Measurements from ENCODE around the gene CAPN5. TPM values are rescaled to one million over a fixed set of nuclear protein-coding genes. Genes with fewer than 3 reads are reported as not detected.

CAPN5 gene
- polyA plus RNA-seq, 4 donors = 17.4 to 31.9 (median 24.7) TPM

DNA sequence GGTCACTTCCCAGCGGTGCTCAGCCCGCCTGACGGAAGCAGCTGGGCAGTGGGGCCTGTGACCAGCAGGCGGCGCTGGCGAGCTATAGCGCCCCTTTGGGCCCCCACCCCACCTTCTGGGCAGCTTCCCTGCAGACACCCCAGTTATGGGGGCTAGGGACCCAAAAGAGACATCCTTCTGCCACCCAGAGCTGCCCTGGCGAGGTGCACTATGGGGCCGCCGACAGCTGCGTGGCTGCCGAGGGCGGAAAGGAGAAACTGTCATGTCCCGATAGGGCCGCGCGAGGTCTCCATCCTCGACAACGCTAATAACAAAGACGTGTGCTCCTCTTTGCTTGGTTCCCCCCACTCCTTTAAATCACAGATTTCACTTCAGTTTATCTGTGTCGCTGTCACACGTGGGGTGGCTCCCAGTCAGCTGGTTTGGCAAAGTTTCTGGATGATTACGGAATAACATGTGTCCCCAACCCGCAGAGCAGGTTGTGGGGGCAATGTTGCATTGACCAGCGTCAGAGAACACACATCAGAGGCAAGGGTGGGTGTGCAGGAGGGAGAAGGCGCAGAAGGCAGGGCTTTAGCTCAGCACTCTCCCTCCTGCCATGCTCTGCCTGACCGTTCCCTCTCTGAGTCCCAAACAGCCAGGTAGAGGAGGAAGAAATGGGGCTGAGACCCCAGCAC lies 60.6 kb downstream of the CAPN5 start:
- peak in 3 of 4 donors; percentile 44 to 50 (median 47) for DNase-seq (ENCODE audit: low read depth in 4 of 4, low spot score in 3 of 4)

DNA sequence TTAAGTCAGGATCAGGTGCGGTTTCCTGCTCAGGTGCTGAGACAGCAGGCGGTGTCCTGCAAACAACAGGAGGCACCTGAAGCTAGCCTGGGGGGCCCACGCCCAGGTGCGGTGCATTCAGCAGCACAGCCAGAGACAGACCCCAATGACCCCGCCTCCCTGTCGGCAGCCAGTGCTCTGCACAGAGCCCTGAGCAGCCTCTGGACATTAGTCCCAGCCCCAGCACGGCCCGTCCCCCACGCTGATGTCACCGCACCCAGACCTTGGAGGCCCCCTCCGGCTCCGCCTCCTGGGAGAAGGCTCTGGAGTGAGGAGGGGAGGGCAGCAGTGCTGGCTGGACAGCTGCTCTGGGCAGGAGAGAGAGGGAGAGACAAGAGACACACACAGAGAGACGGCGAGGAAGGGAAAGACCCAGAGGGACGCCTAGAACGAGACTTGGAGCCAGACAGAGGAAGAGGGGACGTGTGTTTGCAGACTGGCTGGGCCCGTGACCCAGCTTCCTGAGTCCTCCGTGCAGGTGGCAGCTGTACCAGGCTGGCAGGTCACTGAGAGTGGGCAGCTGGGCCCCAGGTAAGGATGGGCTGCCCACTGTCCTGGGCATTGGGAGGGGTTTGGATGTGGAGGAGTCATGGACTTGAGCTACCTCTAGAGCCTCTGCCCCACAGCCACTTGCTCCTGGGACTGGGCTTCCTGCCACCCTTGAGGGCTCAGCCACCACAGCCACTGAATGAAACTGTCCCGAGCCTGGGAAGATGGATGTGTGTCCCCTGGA lies 61.3 kb downstream of the CAPN5 start, which contains the start of gene MYO7A:
Gene MYO7A, plus strand, starts transcription at position 327 of the 772 bp plus-strand sequence. CDS start 2,389 bp downstream, outside the sequence.
- DNase-seq (ENCODE audit: low read depth in 4 of 4, low spot score in 3 of 4) = peak; percentile 55 to 78 (median 66)

- DNase-seq (ENCODE audit: low read depth in 4 of 4, low spot score in 3 of 4) = no peak
Measured at GRCh38 chr11:77129069-77129841, 62.5 kb downstream of the CAPN5 start.

GRCh38 chr11:77129842-77130756 lies 63.3 kb downstream of the CAPN5 start:
- no peak for DNase-seq (ENCODE audit: low read depth in 4 of 4, low spot score in 3 of 4)

DNA sequence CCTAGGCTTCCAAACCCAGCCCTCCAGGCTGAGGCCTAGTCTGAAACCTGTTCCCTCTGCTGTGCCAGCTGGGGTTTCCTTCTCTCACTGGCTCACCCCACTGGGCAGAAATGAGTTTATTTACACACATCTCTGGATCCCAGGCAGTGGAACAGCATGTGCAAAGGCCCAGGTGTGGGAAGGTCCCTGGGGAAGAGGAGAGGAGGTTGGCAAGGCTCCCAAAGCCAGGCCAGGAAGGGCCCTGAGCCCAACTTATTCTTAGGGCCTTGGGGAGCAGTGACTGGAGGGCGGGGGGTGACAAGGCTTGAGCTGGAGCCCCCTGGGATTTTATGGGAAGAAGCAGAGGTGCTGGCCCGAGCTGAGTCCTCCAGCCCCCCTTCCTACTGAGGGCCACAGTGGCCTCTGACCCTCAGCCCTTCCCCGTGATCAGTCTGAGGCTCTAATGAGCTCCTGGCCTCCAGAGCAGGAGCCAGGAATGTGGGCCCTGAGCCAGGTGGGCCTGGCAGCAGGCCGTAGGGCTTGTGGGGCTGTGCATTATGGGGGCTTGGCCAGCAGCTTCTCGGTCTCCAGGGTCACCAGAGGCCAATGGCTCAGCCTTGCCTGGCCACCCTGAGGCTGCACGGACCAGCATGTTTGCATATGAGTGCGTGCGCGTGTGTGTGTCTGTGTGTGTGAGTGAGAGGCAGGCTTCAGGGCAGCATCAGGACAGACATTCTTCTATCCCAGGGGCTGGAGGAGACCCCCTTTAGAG lies 64.2 kb downstream of the CAPN5 start:
- no peak for DNase-seq (ENCODE audit: low read depth in 4 of 4, low spot score in 3 of 4)

DNA sequence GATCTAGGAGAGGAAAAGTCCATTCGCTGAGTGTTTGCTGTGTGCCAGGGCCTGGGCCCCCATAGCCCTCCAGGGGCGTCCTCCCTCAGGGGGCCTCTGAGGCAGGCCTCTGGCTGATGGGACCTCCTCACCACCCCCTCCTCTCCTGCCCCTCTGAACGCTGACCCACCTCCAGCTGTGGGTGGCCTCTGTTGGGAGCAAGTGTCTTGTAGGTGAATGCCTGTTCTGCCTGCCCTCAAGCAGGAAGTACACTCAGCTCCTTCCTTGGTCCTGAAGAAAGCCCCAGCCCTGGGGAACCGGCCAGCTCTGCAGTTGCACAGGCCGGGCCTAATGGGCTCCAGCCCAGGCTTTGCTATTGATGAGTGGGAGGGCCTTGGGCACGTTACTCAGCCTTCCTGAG lies 64.8 kb downstream of the CAPN5 start:
- DNase-seq (ENCODE audit: low read depth in 4 of 4, low spot score in 3 of 4) = no peak

- DNase-seq (ENCODE audit: low read depth in 4 of 4, low spot score in 3 of 4) = no peak
Measured at GRCh38 chr11:77135069-77135468, 68.3 kb downstream of the CAPN5 start.

GRCh38 chr11:77136074-77136473 lies 69.3 kb downstream of the CAPN5 start:
- DNase-seq (ENCODE audit: low read depth in 4 of 4, low spot score in 3 of 4) = no peak

- DNase-seq (ENCODE audit: low read depth in 4 of 4, low spot score in 3 of 4) = no peak
Measured at GRCh38 chr11:77136784-77137420, 70.1 kb downstream of the CAPN5 start.

DNA sequence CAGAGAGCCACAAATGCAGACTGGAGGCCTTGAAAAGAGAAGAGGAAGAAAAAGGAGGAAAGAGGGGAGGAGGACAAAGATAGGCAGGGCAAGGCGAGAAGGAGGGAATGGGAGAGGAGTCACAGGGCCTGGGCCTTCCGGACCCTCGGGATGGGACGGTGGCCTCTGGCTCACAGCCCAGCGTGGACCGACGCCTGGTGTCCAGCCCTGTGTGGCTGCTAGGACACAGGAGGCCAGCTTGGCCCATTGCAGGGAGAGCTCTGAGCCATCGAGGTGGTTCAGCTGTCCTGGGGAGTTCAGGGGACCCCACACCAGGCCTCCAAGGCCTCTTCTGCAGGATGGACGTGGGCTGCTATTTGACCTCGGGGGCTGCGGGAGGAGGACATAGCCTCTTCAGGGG lies 70.7 kb downstream of the CAPN5 start:
- DNase-seq (ENCODE audit: low read depth in 4 of 4, low spot score in 3 of 4) = no peak

DNA sequence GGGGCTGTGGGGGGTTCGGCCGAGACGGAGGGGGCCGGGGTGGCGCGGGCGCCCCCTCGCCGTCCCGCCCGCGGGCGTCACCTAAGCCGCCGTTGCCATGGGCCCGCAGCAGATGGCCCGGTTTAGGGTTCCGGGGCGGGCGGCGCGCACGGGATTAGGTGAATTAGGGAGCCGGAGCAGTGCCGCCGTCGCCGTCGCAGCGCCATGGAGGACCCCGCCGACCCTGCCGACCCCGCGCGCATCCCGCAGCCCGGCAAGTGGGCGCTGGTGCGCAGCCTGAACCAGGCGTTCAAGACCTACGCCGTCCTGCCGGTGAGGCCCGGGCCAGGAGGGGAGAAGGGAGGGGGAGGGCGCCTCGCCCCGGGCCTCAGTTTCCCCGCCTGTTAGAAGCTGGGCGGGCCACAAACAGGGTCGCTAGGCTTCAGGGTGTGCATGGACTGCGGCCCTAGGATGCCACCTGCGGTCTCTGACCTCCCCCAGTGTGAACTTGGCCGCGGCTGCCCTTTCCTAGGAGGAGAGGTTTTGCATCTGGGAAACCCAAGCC lies 71.4 kb downstream of the CAPN5 start:
- no peak for DNase-seq (ENCODE audit: low read depth in 4 of 4, low spot score in 3 of 4)

DNA sequence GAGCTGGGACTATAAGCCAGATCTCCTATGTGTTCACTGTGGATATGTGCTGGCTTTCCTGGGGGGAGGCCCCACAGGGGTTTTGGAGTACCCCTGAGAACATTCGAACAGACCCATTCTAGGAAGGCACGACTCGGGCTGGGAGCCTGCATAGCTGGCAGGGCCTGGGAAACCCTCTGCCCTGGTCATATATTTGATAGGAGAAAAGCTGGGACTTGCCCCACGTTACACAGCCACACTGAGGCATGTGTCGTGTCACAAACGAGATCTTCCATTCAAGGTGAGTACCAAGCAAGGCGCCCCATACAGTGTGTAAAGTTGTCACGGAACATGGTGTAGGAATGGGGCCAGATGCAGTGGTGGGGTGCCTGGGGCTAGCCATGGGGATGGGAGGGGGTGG lies 72.4 kb downstream of the CAPN5 start:
- DNase-seq (ENCODE audit: low read depth in 4 of 4, low spot score in 3 of 4) = no peak

- no peak for DNase-seq (ENCODE audit: low read depth in 4 of 4, low spot score in 3 of 4)
Measured at GRCh38 chr11:77140231-77140851, 73.6 kb downstream of the CAPN5 start.

DNA sequence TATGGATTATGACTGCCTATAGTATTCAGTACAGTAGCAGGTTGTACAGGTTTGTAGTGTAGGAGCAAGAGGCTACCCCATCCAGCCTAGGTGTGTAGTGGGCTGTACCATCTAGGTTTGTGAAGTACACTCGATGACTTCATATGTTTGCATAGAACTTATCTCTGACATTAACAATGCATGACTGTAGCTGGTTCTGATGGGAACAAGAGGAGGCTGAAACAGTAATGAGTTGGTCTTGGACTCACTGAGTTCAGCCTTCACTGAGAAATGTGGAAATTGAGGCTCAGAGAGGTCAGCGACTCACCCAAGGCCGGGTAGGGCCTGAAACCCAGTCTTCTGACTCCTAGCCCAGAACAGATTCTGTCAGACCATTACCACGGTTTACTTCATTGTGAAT lies 74.3 kb downstream of the CAPN5 start:
- no peak for DNase-seq (ENCODE audit: low read depth in 4 of 4, low spot score in 3 of 4)

- DNase-seq (ENCODE audit: low read depth in 4 of 4, low spot score in 3 of 4) = no peak
Measured at GRCh38 chr11:77141475-77141874, 74.7 kb downstream of the CAPN5 start.

GRCh38 chr11:77142091-77142975 lies 75.6 kb downstream of the CAPN5 start:
- DNase-seq (ENCODE audit: low read depth in 4 of 4, low spot score in 3 of 4) = no peak

DNA sequence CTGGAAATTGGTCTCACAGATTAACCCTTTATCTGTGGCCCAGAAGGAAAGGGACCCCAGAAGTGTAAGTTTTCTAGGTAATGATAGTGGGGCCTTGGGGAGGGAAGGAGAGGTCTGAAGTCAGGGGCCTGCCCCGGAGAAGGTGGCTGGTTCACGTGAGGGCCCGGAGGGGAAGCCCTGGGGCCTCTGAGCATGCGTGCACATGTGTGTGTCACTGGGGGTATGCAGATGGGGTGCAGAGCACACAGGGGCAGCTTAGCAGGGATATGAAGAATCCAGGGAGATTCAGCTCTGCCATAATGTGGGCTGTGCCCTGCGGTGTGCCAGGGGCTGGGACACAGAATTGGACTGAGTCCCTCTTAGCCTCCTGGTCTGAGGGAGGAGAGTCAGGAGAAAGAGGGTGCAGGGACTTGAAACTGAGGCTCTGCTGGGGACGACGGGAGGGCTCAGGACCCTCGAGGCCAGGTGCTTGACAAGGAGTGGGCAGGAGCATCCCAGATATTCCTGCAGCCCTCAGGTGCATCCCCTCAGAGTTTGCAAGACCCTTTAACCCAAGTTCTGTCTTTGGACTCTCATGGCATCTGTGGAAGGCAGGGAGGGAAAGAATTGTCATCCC lies 76.7 kb downstream of the CAPN5 start:
- DNase-seq (ENCODE audit: low read depth in 4 of 4, low spot score in 3 of 4) = no peak

Data from left renal pelvis (tissue), 4 donors.